CD4-positive, alpha-beta memory T cell (primary cell): Measurements from ENCODE around the gene MAF. TPM values are rescaled to one million over a fixed set of nuclear protein-coding genes. Genes with fewer than 3 reads are reported as not detected.

Source experiments
- CTCF ChIA-PET: fragments of 350-600 bp; sonication (Branson Sonifier 250); formaldehyde crosslinking; loops from one replicate; lab custom pipeline; 2021; ENCODE audit warnings: inconsistent platforms; ENCODE audit not compliant: partially characterized antibody; lab: Charles Lee
- POLR2A ChIA-PET: fragments of 350-600 bp; sonication (Branson Sonifier 250); formaldehyde crosslinking; loops from one replicate; lab custom pipeline; 2021; ENCODE audit not compliant: partially characterized antibody; lab: Charles Lee
- DNase-seq, 5 donors: peaks; one replicate each; pipeline versions ENCODE4 v3.0.0 to v3.0.0-alpha.2; 2020 to 2022; ENCODE audit warnings: mixed read lengths in 1 of 5
- H3K27ac ChIP-seq: one replicate; pipeline ENCODE4 v1.7.0; 2013; ENCODE audit warnings: low read depth, low read length
- H3K27me3 ChIP-seq: 2 replicates; pipeline ENCODE4 v1.7.0; 2013; ENCODE audit warnings: mild to moderate bottlenecking, low read length, moderate library complexity; ENCODE audit not compliant: insufficient read depth
- H3K36me3 ChIP-seq: 2 replicates; pipeline ENCODE4 v1.7.0; 2013; ENCODE audit warnings: mild to moderate bottlenecking, low read length, moderate library complexity; ENCODE audit not compliant: insufficient read depth
- H3K4me1 ChIP-seq: 2 replicates; pipeline ENCODE4 v1.7.0; 2013; ENCODE audit warnings: mild to moderate bottlenecking, low read length, moderate library complexity; ENCODE audit not compliant: insufficient read depth
- H3K4me3 ChIP-seq, 2 donors: one replicate each; pipeline ENCODE4 v1.7.0; 2013; ENCODE audit warnings: low read length in 2 of 2, mild to moderate bottlenecking in 1 of 2
- H3K9me3 ChIP-seq, 2 donors: one replicate each; pipeline ENCODE4 v1.7.0; 2013; ENCODE audit warnings: low read length in 2 of 2, control low read depth in 1 of 2; ENCODE audit not compliant: control insufficient read depth in 1 of 2
- H3K27ac Mint-ChIP-seq, 7 donors: one replicate each; pipeline ENCODE4 v1.8.0; 2020 to 2021; ENCODE audit warnings: mixed read lengths in 7 of 7, mild to moderate bottlenecking in 6 of 7, inconsistent platforms in 3 of 7, moderate library complexity in 3 of 7
- H3K27me3 Mint-ChIP-seq, 2 donors: one replicate each; pipeline ENCODE4 v1.8.0; 2020 to 2021; ENCODE audit warnings: mixed read lengths in 2 of 2
- H3K36me3 Mint-ChIP-seq, 2 donors: one replicate each; pipeline ENCODE4 v1.8.0; 2020 to 2021; ENCODE audit warnings: mixed read lengths in 2 of 2, inconsistent platforms in 1 of 2, mild to moderate bottlenecking in 1 of 2
- H3K4me1 Mint-ChIP-seq, 4 donors: one replicate each; pipeline ENCODE4 v1.8.0; 2020 to 2021; ENCODE audit warnings: mixed read lengths in 4 of 4, mild to moderate bottlenecking in 1 of 4
- H3K4me3 Mint-ChIP-seq, 8 donors: one replicate each; pipeline ENCODE4 v1.8.0; 2020 to 2021; ENCODE audit warnings: mixed read lengths in 8 of 8, mild to moderate bottlenecking in 7 of 8, moderate library complexity in 6 of 8, inconsistent platforms in 3 of 8
- H3K9me3 Mint-ChIP-seq, 8 donors: one replicate each; pipeline ENCODE4 v1.8.0; 2020 to 2021; ENCODE audit warnings: mixed read lengths in 8 of 8, mild to moderate bottlenecking in 5 of 8, inconsistent platforms in 3 of 8, moderate library complexity in 1 of 8
- intact Hi-C: fragments of 100-400 bp; cut with micrococcal nuclease; formaldehyde crosslinking; loops from one replicate; pipeline ENCODE4 v1.15.1; 2023
- polyA plus RNA-seq, 2 donors: library from polyadenylated mRNA; unstranded; fragments of 300-500 nt; fragmentation: Illumina TruSeq; gene quantifications; one replicate each; pipeline ENCODE4 v1.2.3, GENCODE V29; 2021
- total RNA-seq, 2 experiments: library from RNA; stranded (reverse); gene quantifications; one replicate each; pipeline ENCODE4 v1.2.3, GENCODE V29; 2021

The MAF gene
- total and polyA plus RNA-seq, 4 experiments from 2014 or later, result 1.1 to 79.4 (median 39.2) TPM

DNA sequence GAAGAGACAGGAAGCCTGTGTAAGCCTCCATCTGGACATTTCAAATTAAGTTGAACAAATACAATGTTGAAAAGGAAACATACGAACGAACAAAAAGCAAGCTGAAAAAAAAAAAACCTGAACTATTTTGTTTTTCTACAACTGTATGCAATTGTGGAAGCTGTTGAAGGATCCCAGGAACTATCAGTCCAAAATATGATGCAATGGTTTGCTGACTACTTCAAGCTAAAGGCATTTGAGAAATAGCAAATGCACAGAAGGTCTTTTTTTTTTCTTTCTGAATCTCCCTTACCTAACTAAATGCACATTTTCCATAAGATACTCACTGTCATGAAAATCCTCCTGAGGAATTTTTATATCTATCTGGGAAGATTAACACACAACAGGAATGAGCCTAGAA, 40.2 kb downstream of the MAF start:
- CTCF ChIA-PET, result no interaction called here
- H3K27ac ChIP-seq, result no peak overlapping the region
- H3K4me1 ChIP-seq, result no peaks in the 10 kb centered on the region
- H3K27me3 Mint-ChIP-seq, result peaks cover 0 to 4% of the 10 kb centered on the region in 2 donors
- no peaks in the 10 kb centered on the region for H3K36me3 Mint-ChIP-seq
- no peak overlapping the region for H3K4me3 ChIP-seq
- intact Hi-C loops, result no loop called here
- peaks cover 0 to 8% (median 7%) of the 10 kb centered on the region in 8 donors for H3K9me3 Mint-ChIP-seq
- no peak overlapping the region for H3K4me3 Mint-ChIP-seq
- H3K27ac Mint-ChIP-seq, result no peak overlapping the region
- no peaks in the 10 kb centered on the region for H3K9me3 ChIP-seq
- H3K4me1 Mint-ChIP-seq, result no peaks in the 10 kb centered on the region
- H3K36me3 ChIP-seq, result no peaks in the 10 kb centered on the region
- POLR2A ChIA-PET, result no interaction called here
- no peaks in the 10 kb centered on the region for H3K27me3 ChIP-seq
- DNase-seq, result no peak

DNA sequence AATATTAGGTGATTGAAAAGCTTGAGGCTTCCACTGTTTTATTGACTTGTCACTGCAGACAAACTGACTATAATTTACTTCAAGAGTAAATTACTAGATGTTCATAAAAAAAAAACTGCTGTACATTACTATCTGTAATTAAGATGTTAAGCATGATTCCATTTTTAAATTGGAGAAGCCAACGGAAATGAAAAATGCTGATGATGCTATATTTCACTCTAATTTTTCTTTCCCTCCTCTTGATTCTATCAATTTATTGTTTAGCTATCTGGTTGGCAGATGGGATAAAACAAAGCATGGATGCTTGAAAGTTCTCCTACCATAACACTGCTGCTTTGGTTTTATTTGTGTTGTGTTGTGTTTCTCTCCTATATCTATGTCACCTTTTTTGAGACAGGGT, 41.0 kb downstream of the MAF start:
- no peak overlapping the region for H3K27ac ChIP-seq
- H3K27ac Mint-ChIP-seq, result no peak overlapping the region
- no peak overlapping the region for H3K4me3 Mint-ChIP-seq
- no peak overlapping the region for H3K4me3 ChIP-seq
- H3K9me3 Mint-ChIP-seq, result peaks cover 0 to 8% (median 7%) of the 10 kb centered on the region in 8 donors
- DNase-seq, result no peak
- CTCF ChIA-PET, result no interaction called here
- no peaks in the 10 kb centered on the region for H3K4me1 ChIP-seq
- no peaks in the 10 kb centered on the region for H3K9me3 ChIP-seq
- POLR2A ChIA-PET, result no interaction called here
- H3K36me3 ChIP-seq, result no peaks in the 10 kb centered on the region
- H3K36me3 Mint-ChIP-seq, result no peaks in the 10 kb centered on the region
- no peaks in the 10 kb centered on the region for H3K4me1 Mint-ChIP-seq
- intact Hi-C loops, result no loop called here
- H3K27me3 Mint-ChIP-seq, result peaks cover 0 to 3% of the 10 kb centered on the region in 2 donors
- H3K27me3 ChIP-seq, result no peaks in the 10 kb centered on the region

DNA sequence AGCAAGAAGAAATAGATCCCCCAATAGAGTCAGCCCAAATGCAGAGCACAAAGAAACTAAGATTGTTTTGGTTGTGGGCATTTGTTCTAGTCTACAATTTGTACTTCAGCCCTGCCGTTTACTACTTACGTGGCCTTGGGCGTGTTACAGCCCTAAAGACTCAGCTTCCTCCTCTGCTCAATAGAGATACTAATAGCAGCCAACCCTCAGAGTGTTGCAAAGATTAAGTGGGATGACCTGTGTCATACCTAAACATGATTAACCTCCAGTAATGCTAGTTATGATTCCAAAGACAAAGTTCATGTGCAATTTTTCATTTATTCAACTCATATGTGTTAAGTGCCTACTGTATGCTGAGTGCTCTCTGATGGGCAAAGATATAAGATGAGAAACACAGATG, 43.1 kb downstream of the MAF start:
- Histone ChIP-seq H3K4me1 (no peaks in the 10 kb centered on the region), H3K36me3 (no peaks in the 10 kb centered on the region), H3K9me3 (no peaks in the 10 kb centered on the region), H3K4me3 (no peak overlapping the region), H3K27ac (no peak overlapping the region), H3K27me3 (no peaks in the 10 kb centered on the region)
- Mint-ChIP-seq H3K36me3 (peaks cover 0 to 4% of the 10 kb centered on the region in 2 donors), H3K4me1 (no peaks in the 10 kb centered on the region), H3K27me3 (peaks cover 0 to 2% of the 10 kb centered on the region in 2 donors), H3K9me3 (peaks cover 0 to 8% (median 7%) of the 10 kb centered on the region in 8 donors), H3K4me3 (no peak overlapping the region), H3K27ac (no peak overlapping the region)
- CTCF ChIA-PET, result no interaction called here
- POLR2A ChIA-PET, result no interaction called here
- intact Hi-C loops, result no loop called here
- no peak for DNase-seq

DNA sequence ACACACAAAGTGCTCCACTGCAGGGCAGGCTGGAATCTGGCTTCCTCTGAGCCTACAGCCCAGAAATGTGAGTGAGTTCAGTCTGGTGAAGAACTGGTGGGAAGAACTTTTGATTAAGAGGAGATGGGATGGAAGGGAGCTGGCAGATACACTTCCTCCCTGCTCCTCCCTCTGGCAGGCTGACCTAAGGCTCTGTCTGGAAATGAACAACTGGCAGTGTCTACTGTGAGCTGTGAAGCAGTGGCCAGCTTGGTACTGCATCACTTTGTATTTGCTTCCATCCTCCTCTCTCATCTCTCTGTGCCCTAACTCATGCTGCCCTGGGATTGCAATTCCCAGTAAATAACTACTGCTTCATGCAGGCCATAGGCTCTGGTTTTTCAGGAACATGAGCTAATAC, 45.6 kb downstream of the MAF start:
- H3K9me3 ChIP-seq, result no peaks in the 10 kb centered on the region
- no peak overlapping the region for H3K4me3 ChIP-seq
- Mint-ChIP-seq H3K27me3 (peaks cover 2 to 3% of the 10 kb centered on the region in 2 donors), H3K9me3 (peaks cover 0 to 8% (median 7%) of the 10 kb centered on the region in 8 donors), H3K27ac (no peak overlapping the region), H3K4me1 (no peaks in the 10 kb centered on the region), H3K36me3 (peaks cover 0 to 4% of the 10 kb centered on the region in 2 donors), H3K4me3 (no peak overlapping the region)
- H3K4me1 ChIP-seq, result no peaks in the 10 kb centered on the region
- no peaks in the 10 kb centered on the region for H3K27me3 ChIP-seq
- intact Hi-C loops, result no loop called here
- no peak for DNase-seq
- POLR2A ChIA-PET, result interaction anchor here (0.6 kb wide), 1 partner anchor 29 kb away, joined by 3 read pairs; no protein-coding TSS in a partner anchor
- no peak overlapping the region for H3K27ac ChIP-seq
- CTCF ChIA-PET, result no interaction called here
- H3K36me3 ChIP-seq, result no peaks in the 10 kb centered on the region

DNA sequence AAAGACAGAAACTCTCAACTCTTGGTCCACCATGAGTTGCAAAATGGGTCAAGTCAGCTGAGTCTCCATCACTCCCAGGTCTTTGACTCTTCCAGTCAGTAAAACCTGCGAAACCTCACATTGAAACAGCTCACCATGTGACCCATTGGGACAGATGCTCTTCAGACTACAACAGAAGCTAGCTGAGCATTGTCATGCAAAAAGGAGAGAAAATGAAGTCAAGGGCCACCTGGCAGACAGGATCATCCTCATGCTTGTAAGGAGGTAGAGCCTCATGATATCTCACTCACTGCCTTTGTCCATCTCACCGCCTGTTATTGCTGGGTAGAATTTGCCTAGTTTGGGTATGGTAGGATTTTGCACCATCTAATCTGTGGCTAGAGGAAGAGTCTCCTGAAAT, 50.2 kb downstream of the MAF start:
- H3K4me1 Mint-ChIP-seq, result no peaks in the 10 kb centered on the region
- H3K9me3 Mint-ChIP-seq, result peaks cover 0 to 4% (median 0%) of the 10 kb centered on the region in 8 donors
- ChIA-PET POLR2A (no interaction called here), CTCF (no interaction called here)
- H3K36me3 ChIP-seq, result no peaks in the 10 kb centered on the region
- H3K9me3 ChIP-seq, result no peaks in the 10 kb centered on the region
- H3K27ac Mint-ChIP-seq, result no peak overlapping the region
- H3K27me3 ChIP-seq, result no peaks in the 10 kb centered on the region
- H3K4me3 ChIP-seq, result no peak overlapping the region
- H3K4me3 Mint-ChIP-seq, result no peak overlapping the region
- intact Hi-C loops, result no loop called here
- H3K27ac ChIP-seq, result no peak overlapping the region
- no peak for DNase-seq
- H3K36me3 Mint-ChIP-seq, result peaks cover 0 to 4% of the 10 kb centered on the region in 2 donors
- H3K4me1 ChIP-seq, result no peaks in the 10 kb centered on the region
- H3K27me3 Mint-ChIP-seq, result peaks cover 4 to 10% of the 10 kb centered on the region in 2 donors

DNA sequence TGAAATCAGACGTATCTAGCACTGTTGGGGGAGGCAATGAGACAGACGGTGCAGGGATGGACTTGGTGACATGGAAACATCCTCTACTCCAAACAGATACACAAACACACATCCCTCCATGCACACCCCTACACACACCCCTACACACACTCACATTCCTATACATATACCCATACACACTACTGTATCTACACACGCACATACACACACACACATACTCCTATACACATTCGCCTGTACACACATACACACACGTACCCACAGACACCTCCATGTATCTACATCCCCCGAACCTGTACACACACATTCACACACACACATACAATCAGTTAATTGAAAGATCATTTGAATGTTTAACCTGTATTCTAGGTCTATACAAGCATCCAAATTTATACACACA, 53.5 kb downstream of the MAF start:
- POLR2A ChIA-PET, result no interaction called here
- no peak for DNase-seq
- Histone ChIP-seq H3K36me3 (no peaks in the 10 kb centered on the region), H3K27me3 (no peaks in the 10 kb centered on the region), H3K9me3 (no peaks in the 10 kb centered on the region), H3K4me3 (no peak overlapping the region), H3K27ac (no peak overlapping the region), H3K4me1 (no peaks in the 10 kb centered on the region)
- CTCF ChIA-PET, result no interaction called here
- Mint-ChIP-seq H3K9me3 (no peaks in the 10 kb centered on the region), H3K27ac (no peak overlapping the region), H3K4me3 (no peak overlapping the region), H3K36me3 (no peaks in the 10 kb centered on the region), H3K4me1 (peaks cover 0 to 1% (median 0%) of the 10 kb centered on the region in 4 donors), H3K27me3 (peaks cover 4 to 8% of the 10 kb centered on the region in 2 donors)
- intact Hi-C loops, result no loop called here
